KMS-11 (cell line): ENCODE data around the gene KRTAP5-8.
"Not testable (repeated sequence)": the region's sequence is repeated elsewhere in the genome, so short reads cannot be mapped to it uniquely, and the experiment has no call there.

Source experiments
- H2AFZ ChIP-seq: fragments of 200-600 bp; sonication (generic); 2 replicates; pipeline ENCODE4 v1.6.1; 2016; ENCODE audit warnings: antibody characterized with exemption, mixed run types, low read depth
- H3K27ac ChIP-seq: fragments of 200-600 bp; sonication (generic); 2 replicates; pipeline ENCODE4 v1.6.1; 2016; ENCODE audit warnings: mild to moderate bottlenecking, mixed run types
- H3K27me3 ChIP-seq: fragments of 200-600 bp; sonication (generic); 2 replicates; pipeline ENCODE4 v1.6.1; 2017; ENCODE audit warnings: mild to moderate bottlenecking, low read depth, mixed run types, moderate library complexity; ENCODE audit not compliant: insufficient read depth
- H3K36me3 ChIP-seq: fragments of 200-600 bp; sonication (generic); 2 replicates; pipeline ENCODE4 v1.6.1; 2017; ENCODE audit warnings: mild to moderate bottlenecking, mixed run types; ENCODE audit not compliant: insufficient read depth
- H3K4me1 ChIP-seq: fragments of 200-600 bp; sonication (generic); 2 replicates; pipeline ENCODE4 v1.6.1; 2016; ENCODE audit warnings: mild to moderate bottlenecking, low read depth, mixed run types; ENCODE audit not compliant: poor library complexity, severe bottlenecking
- H3K4me2 ChIP-seq: fragments of 200-600 bp; sonication (generic); 2 replicates; pipeline ENCODE4 v1.7.0; 2016; ENCODE audit warnings: mild to moderate bottlenecking, mixed run types
- H3K4me3 ChIP-seq: fragments of 200-600 bp; sonication (generic); IDR thresholded peaks from 2 replicates; pipeline ENCODE4 v1.6.1; 2017; ENCODE audit warnings: low read depth, low read length, mixed read lengths; ENCODE audit not compliant: insufficient read depth
- H3K79me2 ChIP-seq: fragments of 200-600 bp; sonication (generic); 2 replicates; pipeline ENCODE4 v1.6.1; 2016; ENCODE audit warnings: low read depth, mixed run types; ENCODE audit not compliant: insufficient read depth
- H3K9ac ChIP-seq: fragments of 200-600 bp; sonication (generic); 2 replicates; pipeline ENCODE4 v1.6.1; 2016; ENCODE audit warnings: mild to moderate bottlenecking, mixed run types
- H4K20me1 ChIP-seq: fragments of 200-600 bp; sonication (generic); 2 replicates; pipeline ENCODE4 v1.6.1; 2016; ENCODE audit warnings: mild to moderate bottlenecking, mixed run types; ENCODE audit not compliant: insufficient read depth
- TF ChIP-seq, protein P1 (sequence below): fragments of 200-600 bp; sonication (generic); conservative IDR thresholded peaks from 2 replicates; pipeline ENCODE4 v1.6.1; 2017; ENCODE audit warnings: low read depth, mild to moderate bottlenecking, antibody characterized with exemption, low read length, moderate library complexity, mixed read lengths

KRTAP5-8 gene, protein sequence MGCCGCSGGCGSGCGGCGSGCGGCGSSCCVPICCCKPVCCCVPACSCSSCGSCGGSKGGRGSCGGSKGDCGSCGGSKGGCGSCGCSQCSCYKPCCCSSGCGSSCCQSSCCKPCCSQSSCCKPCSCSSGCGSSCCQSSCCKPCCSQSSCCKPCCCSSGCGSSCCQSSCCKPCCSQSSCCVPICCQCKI

DNA sequence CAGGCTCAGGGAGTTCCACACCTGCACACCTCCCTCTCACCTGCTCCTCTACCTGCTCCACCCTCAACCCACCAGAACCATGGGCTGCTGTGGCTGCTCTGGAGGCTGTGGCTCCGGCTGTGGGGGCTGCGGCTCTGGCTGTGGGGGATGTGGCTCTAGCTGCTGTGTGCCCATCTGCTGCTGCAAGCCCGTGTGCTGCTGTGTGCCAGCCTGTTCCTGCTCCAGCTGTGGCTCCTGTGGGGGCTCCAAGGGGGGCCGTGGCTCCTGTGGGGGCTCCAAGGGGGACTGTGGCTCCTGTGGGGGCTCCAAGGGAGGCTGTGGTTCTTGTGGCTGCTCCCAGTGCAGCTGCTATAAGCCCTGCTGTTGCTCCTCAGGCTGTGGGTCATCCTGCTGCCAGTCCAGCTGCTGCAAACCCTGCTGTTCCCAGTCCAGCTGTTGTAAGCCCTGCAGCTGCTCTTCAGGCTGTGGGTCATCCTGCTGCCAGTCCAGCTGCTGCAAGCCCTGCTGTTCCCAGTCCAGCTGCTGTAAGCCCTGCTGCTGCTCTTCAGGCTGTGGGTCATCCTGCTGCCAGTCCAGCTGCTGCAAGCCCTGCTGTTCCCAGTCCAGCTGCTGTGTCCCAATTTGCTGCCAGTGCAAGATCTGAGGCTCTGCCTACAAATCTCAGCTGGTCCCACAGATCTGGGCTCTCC is at the start of gene KRTAP5-8:
TSS of gene KRTAP5-8 (plus strand) at position 49 of the 689 bp plus-strand sequence. CDS start at position 80, 31 bp downstream.
- H3K36me3 ChIP-seq, H3K4me3 ChIP-seq, H3K27ac ChIP-seq, H4K20me1 ChIP-seq, H3K27me3 ChIP-seq, H2AFZ ChIP-seq, H3K4me2 ChIP-seq, H3K9ac ChIP-seq, H3K79me2 ChIP-seq, H3K4me1 ChIP-seq: not testable (repeated sequence)

DNA sequence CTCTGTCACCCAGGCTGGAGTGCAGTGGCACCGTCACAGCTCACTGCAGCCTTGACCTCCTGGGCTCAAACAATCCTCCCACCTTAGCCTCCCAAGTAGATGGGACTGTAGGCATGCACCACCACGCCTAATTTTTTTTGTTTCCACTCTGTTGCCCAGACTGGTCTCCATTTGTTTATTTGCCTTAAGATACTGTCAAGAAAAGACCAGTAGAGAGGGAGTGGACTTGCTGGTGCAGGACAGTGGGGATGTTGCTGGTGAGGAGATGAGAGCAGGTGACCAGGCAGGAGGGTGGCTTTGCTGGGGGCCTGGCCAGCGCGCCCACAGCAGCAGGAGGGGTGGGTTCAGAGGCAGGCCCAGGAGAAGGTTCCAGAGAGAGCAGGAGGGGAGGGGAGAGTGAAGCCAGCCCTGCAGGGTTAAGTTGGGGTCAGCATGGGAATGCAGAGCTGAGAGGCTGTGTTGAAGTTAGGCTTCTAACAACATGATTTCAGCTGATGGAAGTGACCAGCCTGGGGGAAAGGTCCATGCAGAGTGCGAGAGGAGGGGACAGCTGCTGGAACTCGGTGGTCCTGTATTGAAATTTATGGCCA is 49.0 kb upstream of the KRTAP5-8 start:
- Histone ChIP-seq H4K20me1 (no peaks in the 10 kb centered on the region), H3K4me3 (no peak overlapping the region), H3K4me2 (no peak overlapping the region), H3K9ac (no peak overlapping the region), H2AFZ (no peak overlapping the region), H3K27me3 (no peaks in the 10 kb centered on the region), H3K27ac (no peak overlapping the region), H3K36me3 (no peaks in the 10 kb centered on the region), H3K79me2 (no peaks in the 10 kb centered on the region), H3K4me1 (no peaks in the 10 kb centered on the region)
- TF ChIP-seq, protein P1, sequence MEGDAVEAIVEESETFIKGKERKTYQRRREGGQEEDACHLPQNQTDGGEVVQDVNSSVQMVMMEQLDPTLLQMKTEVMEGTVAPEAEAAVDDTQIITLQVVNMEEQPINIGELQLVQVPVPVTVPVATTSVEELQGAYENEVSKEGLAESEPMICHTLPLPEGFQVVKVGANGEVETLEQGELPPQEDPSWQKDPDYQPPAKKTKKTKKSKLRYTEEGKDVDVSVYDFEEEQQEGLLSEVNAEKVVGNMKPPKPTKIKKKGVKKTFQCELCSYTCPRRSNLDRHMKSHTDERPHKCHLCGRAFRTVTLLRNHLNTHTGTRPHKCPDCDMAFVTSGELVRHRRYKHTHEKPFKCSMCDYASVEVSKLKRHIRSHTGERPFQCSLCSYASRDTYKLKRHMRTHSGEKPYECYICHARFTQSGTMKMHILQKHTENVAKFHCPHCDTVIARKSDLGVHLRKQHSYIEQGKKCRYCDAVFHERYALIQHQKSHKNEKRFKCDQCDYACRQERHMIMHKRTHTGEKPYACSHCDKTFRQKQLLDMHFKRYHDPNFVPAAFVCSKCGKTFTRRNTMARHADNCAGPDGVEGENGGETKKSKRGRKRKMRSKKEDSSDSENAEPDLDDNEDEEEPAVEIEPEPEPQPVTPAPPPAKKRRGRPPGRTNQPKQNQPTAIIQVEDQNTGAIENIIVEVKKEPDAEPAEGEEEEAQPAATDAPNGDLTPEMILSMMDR = no peak

- H3K4me1 ChIP-seq = no peaks in the 10 kb centered on the region
- no peaks in the 10 kb centered on the region for H3K27me3 ChIP-seq
- H3K9ac ChIP-seq = no peak overlapping the region
- H3K4me2 ChIP-seq = no peak overlapping the region
- no peak overlapping the region for H3K4me3 ChIP-seq
- H3K36me3 ChIP-seq = no peaks in the 10 kb centered on the region
- no peak overlapping the region for H2AFZ ChIP-seq
- TF ChIP-seq, protein P1 = no peak
- no peak overlapping the region for H3K27ac ChIP-seq
- H4K20me1 ChIP-seq = no peaks in the 10 kb centered on the region
- no peaks in the 10 kb centered on the region for H3K79me2 ChIP-seq
Observed at GRCh38 chr11:71489311-71490043, 48.3 kb upstream of the KRTAP5-8 start.

- Histone ChIP-seq H3K36me3 (no peaks in the 10 kb centered on the region), H3K27ac (no peak overlapping the region), H3K9ac (no peak overlapping the region), H4K20me1 (no peaks in the 10 kb centered on the region), H3K4me1 (no peaks in the 10 kb centered on the region), H3K79me2 (no peaks in the 10 kb centered on the region), H3K4me3 (no peak overlapping the region), H3K27me3 (no peaks in the 10 kb centered on the region), H3K4me2 (no peak overlapping the region), H2AFZ (no peak overlapping the region)
- TF ChIP-seq, protein P1 = no peak
Observed at GRCh38 chr11:71490044-71490730, 47.6 kb upstream of the KRTAP5-8 start.
